A549 (cell line): ENCODE measurements around the gene BNC1. TPM values are rescaled to one million over a fixed set of nuclear protein-coding genes. Genes with fewer than 3 reads are reported as not detected.
A peak's percentile ranks its signal among the peaks of the same experiment; 100 is the strongest.

Source experiments
- ATAC-seq, 2 experiments: fragments of 200-7000 bp in 1 of 2; fragments of >200 bp in 1 of 2; cut with Nextera tagmentation in 1 of 2; cut with Tn5 transposase in 1 of 2; 3 replicates each; pipeline versions ENCODE4 v1.8.0 to v1.9.1; 2018 to 2020; ENCODE audit warnings: mild to moderate bottlenecking in 1 of 2, moderate library complexity in 1 of 2
- CTCF ChIA-PET: fragments of 300-600 bp; sonication (Branson Sonifier 250); formaldehyde crosslinking; extraction: SDS; loops from one replicate; lab custom pipeline; 2021; ENCODE audit warnings: antibody characterized with exemption, inconsistent platforms; lab: Yijun Ruan, JAX
- POLR2A ChIA-PET: fragments of 350-600 bp; formaldehyde crosslinking; extraction: SDS; loops from one replicate; lab custom pipeline; 2021; ENCODE audit warnings: antibody characterized with exemption, inconsistent platforms; lab: Yijun Ruan, JAX
- DNase-seq, 2 experiments: peaks; one replicate each; pipeline versions ENCODE4 v3.0.0 to v3.0.0-alpha.2; 2011 to 2016; ENCODE audit warnings: low read depth in 1 of 2, low spot score in 1 of 2
- FAIRE-seq: peaks from 2 replicates; lab custom pipeline; 2011; peaks lifted over from hg19 to GRCh38; lab: Jason Lieb, UNC
- H3K27ac ChIP-seq, 2 experiments: fragments of >200 bp; sonication (Bioruptor Twin); formaldehyde crosslinking; 3 replicates each; pipeline ENCODE4 v1.5.1; 2016 to 2017
- H3K4me1 ChIP-seq: fragments of >200 bp; sonication (Bioruptor Twin); formaldehyde crosslinking; 3 replicates; pipeline ENCODE4 v1.6.1; 2016
- H3K4me2 ChIP-seq: fragments of >200 bp; sonication (Bioruptor Twin); formaldehyde crosslinking; 3 replicates; pipeline ENCODE4 v1.6.1; 2016
- H3K4me3 ChIP-seq: fragments of >200 bp; sonication (Bioruptor Twin); formaldehyde crosslinking; 3 replicates; pipeline ENCODE4 v1.5.1; 2016
- H3K9me3 ChIP-seq: fragments of >200 bp; sonication (Bioruptor Twin); formaldehyde crosslinking; 3 replicates; pipeline ENCODE4 v1.6.1; 2016
- ESRRA ChIP-seq: fragments of 150-350 bp; IDR thresholded peaks from 2 replicates; pipeline ENCODE4 v1.6.1; 2014; ENCODE audit warnings: mild to moderate bottlenecking, low read length, borderline replicate concordance
- FOSB ChIP-seq: fragments of 250-450 bp; sonication (Bioruptor Pico); IDR thresholded peaks from 2 replicates; pipeline ENCODE4 v1.5.0; 2020; ENCODE audit warnings: mild to moderate bottlenecking, moderate library complexity
- FOXS1 ChIP-seq: fragments of 250-450 bp; sonication (Bioruptor Pico); IDR thresholded peaks from 2 replicates; pipeline ENCODE4 v1.5.0; 2020; ENCODE audit warnings: mild to moderate bottlenecking, moderate library complexity
- HOXB13 ChIP-seq: fragments of 250-450 bp; sonication (Bioruptor Pico); IDR thresholded peaks from 2 replicates; pipeline ENCODE4 v1.5.0; 2020; ENCODE audit warnings: low read depth, mild to moderate bottlenecking, moderate library complexity
- HOXB5 ChIP-seq: fragments of 250-450 bp; sonication (Bioruptor Pico); IDR thresholded peaks from 2 replicates; pipeline ENCODE4 v1.5.0; 2020; ENCODE audit warnings: mild to moderate bottlenecking, moderate library complexity
- KDM1A ChIP-seq: fragments of 200-600 bp; sonication (generic); IDR thresholded peaks from 2 replicates; pipeline ENCODE4 v1.6.1; 2016; ENCODE audit warnings: low read depth, mild to moderate bottlenecking
- MYC ChIP-seq: IDR thresholded peaks from 2 replicates; pipeline ENCODE4 v1.6.1; 2012; ENCODE audit warnings: mild to moderate bottlenecking, inconsistent platforms, low read length, improper control_type of control experiment, borderline replicate concordance
- POLR2A ChIP-seq: IDR thresholded peaks from 2 replicates; pipeline ENCODE4 v1.6.1; 2012; ENCODE audit warnings: mild to moderate bottlenecking, low read length
- POLR2AphosphoS2 ChIP-seq: conservative IDR thresholded peaks from 2 replicates; pipeline ENCODE4 v1.6.1; 2012; ENCODE audit warnings: low read length, improper control_type of control experiment, inconsistent platforms
- RAD21 ChIP-seq, 2 experiments: fragments of >200 bp in 1 of 2; sonication (Bioruptor Twin) in 1 of 2; formaldehyde crosslinking in 1 of 2; IDR thresholded peaks in 1 of 2; conservative IDR thresholded peaks in 1 of 2; 2 replicates in 1 of 2; 3 replicates in 1 of 2; pipeline ENCODE4 v1.6.1; 2012 to 2018; ENCODE audit warnings: inconsistent platforms in 1 of 2
- RARB ChIP-seq: fragments of 250-450 bp; sonication (Bioruptor Pico); IDR thresholded peaks from 2 replicates; pipeline ENCODE4 v1.8.0; 2021; ENCODE audit warnings: mild to moderate bottlenecking, moderate library complexity
- SMC3 ChIP-seq: fragments of >200 bp; sonication (Bioruptor Twin); formaldehyde crosslinking; IDR thresholded peaks from 3 replicates; pipeline ENCODE4 v1.6.1; 2018; ENCODE audit warnings: inconsistent platforms
- SREBF2 ChIP-seq: fragments of 450-650 bp; IDR thresholded peaks from 2 replicates; pipeline ENCODE4 v1.6.1; 2014; ENCODE audit warnings: mild to moderate bottlenecking, moderate library complexity
- TFCP2L1 ChIP-seq: fragments of 250-450 bp; sonication (Bioruptor Pico); IDR thresholded peaks from 2 replicates; pipeline ENCODE4 v1.5.0; 2021; ENCODE audit warnings: mild to moderate bottlenecking
- ZSCAN20 ChIP-seq: fragments of 250-450 bp; sonication (Bioruptor Pico); IDR thresholded peaks from 2 replicates; pipeline ENCODE4 v1.8.0; 2022; ENCODE audit warnings: mild to moderate bottlenecking, moderate library complexity
- whole genome bisulfite sequencing: methylation state at CpG from one replicate; pipeline ENCODE4 v1.1.6; 2017; ENCODE audit errors: missing lambda C conversion rate; 5-methylcytosine and 5-hydroxymethylcytosine counted together
- polyA plus RNA-seq, 4 experiments: library from polyadenylated mRNA; depleted of rRNA in 3 of 4; stranded (reverse); fragments of >200 nt; fragmentation: RNase III in 1 of 4; extraction: RNeasy Plus Mini Kit Qiagen cat#74134 plus additional on column Dnase treatment in 1 of 4; gene quantifications; 2 replicates in 3 of 4; 3 replicates in 1 of 4; pipeline ENCODE4 v1.2.3, GENCODE V29; 2011 to 2017
- TF ChIP-seq, protein P1 (sequence below): fragments of 450-650 bp; IDR thresholded peaks from 2 replicates; pipeline ENCODE4 v1.6.1; 2014; ENCODE audit warnings: antibody characterized with exemption
- TF ChIP-seq, protein P2 (sequence below): fragments of >200 bp; sonication (Bioruptor Twin); formaldehyde crosslinking; IDR thresholded peaks from 2 replicates; pipeline ENCODE4 v1.6.1; 2016
- TF ChIP-seq, protein P3 (sequence below): fragments of >200 bp; sonication (Bioruptor Twin); formaldehyde crosslinking; IDR thresholded peaks from 3 replicates; pipeline ENCODE4 v1.5.1; 2016

Gene BNC1
- polyA plus RNA-seq, 2 of the 4 experiments (the other 2 are of a cell fraction) = 0.22 to 0.44 TPM

DNA sequence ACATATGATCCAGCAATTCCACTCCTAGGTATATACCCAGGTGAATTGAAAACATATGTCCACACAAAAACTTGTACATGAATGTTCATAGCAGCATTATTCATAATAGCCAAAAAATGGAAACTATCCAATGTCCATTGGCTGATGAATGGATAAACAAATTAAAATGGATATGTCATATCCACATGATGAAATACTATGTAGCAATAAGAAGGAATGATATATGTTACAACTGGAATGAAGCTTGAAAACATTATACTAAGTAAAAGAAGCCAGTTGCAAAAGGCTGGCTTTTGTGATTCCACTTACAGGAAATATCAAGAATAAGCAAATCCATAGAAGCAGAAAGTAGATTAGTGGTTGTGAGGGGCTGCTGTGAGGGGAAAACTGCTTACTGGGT lies 33.7 kb downstream of the BNC1 start:
- Histone ChIP-seq H3K4me2 (no peak overlapping the region), H3K27ac (no peak overlapping the region)
- DNase-seq = no peak
- TF ChIP-seq HOXB5 = no peak
- no peak for TF ChIP-seq KDM1A
- TF ChIP-seq FOXS1 (CRISPR knock-in tag) = no peak
- no peak for TF ChIP-seq TFCP2L1
- TF ChIP-seq SREBF2 = no peak
- TF ChIP-seq, all 56 proteins: peak for 0
- no peaks in the 10 kb centered on the region for H3K4me1 ChIP-seq
- CTCF ChIA-PET = interaction anchor here (1.0 to 14.3 kb wide), 9 partner anchors 28 to 322 kb away, joined by 5 to 395 read pairs (median 40); partner anchors contain the start of genes BNC1 and SH3GL3
- POLR2A ChIA-PET = no interaction called here
- no peak for ATAC-seq
- FAIRE-seq = no peak
- H3K9me3 ChIP-seq = no peaks in the 10 kb centered on the region
- no peak overlapping the region for H3K4me3 ChIP-seq

DNA sequence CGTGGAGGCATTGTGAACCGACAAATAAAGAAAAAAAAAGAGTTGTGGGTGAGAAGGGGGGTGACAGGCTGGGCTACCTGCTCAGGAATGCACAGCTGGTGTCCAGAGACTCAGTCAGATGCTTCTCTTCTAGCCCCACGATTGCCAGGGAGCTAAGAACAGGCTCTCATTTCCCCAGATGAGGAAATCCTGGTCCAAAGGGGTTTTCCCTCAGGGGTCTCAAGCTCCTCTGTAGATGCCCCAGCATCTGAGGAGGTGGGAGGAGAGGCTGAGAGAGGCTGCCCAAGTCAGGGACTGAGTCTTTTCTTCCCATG lies 35.5 kb downstream of the BNC1 start:
- 33% methylated on average over 3 of the region's 3 CpGs for WGBS
- no peak overlapping the region for H3K4me3 ChIP-seq
- no peak for DNase-seq
- ChIA-PET POLR2A (interaction anchor here (1.0 kb wide), 3 partner anchors 39 to 311 kb away, joined by 3 to 9 read pairs (median 4); no protein-coding TSS in a partner anchor), CTCF (interaction anchor here (0.7 to 14.3 kb wide), 78 partner anchors 9 to 591 kb away, joined by 3 to 395 read pairs (median 5); partner anchors contain the start of genes BNC1, C15orf40, HDGFL3 and SH3GL3)
- H3K4me1 ChIP-seq = no peaks in the 10 kb centered on the region
- TF ChIP-seq ESRRA (no peak), HOXB13 (CRISPR knock-in tag) (no peak), ZSCAN20 (CRISPR knock-in tag) (no peak), POLR2AphosphoS2 (no peak), MYC (no peak), FOSB (CRISPR knock-in tag) (no peak), KDM1A (no peak), RARB (CRISPR knock-in tag) (no peak), POLR2A (no peak)
- TF ChIP-seq, protein P1, sequence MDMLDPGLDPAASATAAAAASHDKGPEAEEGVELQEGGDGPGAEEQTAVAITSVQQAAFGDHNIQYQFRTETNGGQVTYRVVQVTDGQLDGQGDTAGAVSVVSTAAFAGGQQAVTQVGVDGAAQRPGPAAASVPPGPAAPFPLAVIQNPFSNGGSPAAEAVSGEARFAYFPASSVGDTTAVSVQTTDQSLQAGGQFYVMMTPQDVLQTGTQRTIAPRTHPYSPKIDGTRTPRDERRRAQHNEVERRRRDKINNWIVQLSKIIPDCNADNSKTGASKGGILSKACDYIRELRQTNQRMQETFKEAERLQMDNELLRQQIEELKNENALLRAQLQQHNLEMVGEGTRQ = no peak
- TF ChIP-seq, protein P2, sequence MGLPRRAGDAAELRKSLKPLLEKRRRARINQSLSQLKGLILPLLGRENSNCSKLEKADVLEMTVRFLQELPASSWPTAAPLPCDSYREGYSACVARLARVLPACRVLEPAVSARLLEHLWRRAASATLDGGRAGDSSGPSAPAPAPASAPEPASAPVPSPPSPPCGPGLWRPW = no peak
- H3K9me3 ChIP-seq = no peaks in the 10 kb centered on the region
- H3K27ac ChIP-seq = peak overlapping the region in 1 of 2 experiments; percentile 10; a peak in 1 of 6 replicates
- no peak for FAIRE-seq
- no peak for ATAC-seq
- no peak overlapping the region for H3K4me2 ChIP-seq

DNA sequence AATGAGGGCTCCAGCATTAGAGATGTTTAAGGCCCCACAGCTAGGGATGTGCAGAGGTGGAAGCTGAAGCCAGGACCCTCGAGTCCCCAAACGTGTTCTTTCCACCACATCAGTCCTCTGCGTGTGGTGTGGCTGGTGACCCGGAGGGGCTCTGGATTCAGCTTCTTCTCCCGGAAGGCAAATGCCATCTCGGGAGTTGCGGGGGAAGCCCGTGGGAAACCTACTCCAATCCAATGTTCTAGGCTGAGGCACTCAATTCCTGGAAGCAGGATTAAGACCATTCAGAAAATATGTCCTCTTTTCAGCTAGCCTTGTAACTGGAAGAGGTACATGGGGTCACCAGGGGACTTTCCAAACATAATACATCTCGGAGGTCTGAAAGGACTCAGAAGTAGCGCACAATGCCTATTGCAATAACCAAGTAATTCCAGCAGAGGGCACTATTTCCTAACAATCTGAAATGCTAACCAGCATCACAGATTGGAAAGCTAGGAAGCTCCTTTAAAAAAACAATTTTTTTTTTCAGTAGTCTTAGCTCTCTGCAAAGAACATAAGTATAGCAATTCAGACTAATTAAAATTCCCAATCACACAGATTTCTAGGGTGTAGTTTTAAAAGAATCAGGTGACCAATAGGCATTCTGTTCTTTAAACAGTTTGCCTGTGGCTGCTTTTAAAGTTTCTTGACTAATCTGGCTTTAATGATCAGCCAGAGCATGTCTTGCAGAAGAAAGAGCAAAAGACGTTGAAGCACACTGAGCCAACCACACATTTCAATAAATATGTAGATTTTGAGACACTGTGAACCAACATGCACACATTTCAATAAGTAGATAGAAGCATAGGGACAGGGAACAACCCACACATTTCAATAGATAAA lies 36.1 kb downstream of the BNC1 start:
- FAIRE-seq = peak; percentile 96
- TF ChIP-seq RAD21 (conservative IDR thresholded peaks at IDR 0.05 in 1 of 2, IDR thresholded peaks at IDR 0.05 in 1 of 2) (peak; percentile 97 to 98), SMC3 (peak; percentile 97), POLR2A (no peak)
- TF ChIP-seq, protein P3, sequence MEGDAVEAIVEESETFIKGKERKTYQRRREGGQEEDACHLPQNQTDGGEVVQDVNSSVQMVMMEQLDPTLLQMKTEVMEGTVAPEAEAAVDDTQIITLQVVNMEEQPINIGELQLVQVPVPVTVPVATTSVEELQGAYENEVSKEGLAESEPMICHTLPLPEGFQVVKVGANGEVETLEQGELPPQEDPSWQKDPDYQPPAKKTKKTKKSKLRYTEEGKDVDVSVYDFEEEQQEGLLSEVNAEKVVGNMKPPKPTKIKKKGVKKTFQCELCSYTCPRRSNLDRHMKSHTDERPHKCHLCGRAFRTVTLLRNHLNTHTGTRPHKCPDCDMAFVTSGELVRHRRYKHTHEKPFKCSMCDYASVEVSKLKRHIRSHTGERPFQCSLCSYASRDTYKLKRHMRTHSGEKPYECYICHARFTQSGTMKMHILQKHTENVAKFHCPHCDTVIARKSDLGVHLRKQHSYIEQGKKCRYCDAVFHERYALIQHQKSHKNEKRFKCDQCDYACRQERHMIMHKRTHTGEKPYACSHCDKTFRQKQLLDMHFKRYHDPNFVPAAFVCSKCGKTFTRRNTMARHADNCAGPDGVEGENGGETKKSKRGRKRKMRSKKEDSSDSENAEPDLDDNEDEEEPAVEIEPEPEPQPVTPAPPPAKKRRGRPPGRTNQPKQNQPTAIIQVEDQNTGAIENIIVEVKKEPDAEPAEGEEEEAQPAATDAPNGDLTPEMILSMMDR = peak; percentile 98
- 28% methylated on average over 11 of the region's 11 CpGs for WGBS
- peak overlapping the region in 1 of 2 experiments; percentile 10; a peak in 1 of 6 replicates for H3K27ac ChIP-seq
- no peaks in the 10 kb centered on the region for H3K4me1 ChIP-seq
- H3K9me3 ChIP-seq = no peaks in the 10 kb centered on the region
- peak; percentile 18 to 71 for DNase-seq
- ATAC-seq = peak; percentile 79 to 93
- ChIA-PET POLR2A (interaction anchor here (1.0 kb wide), 3 partner anchors 39 to 312 kb away, joined by 3 to 9 read pairs (median 4); no protein-coding TSS in a partner anchor), CTCF (interaction anchor here (0.6 to 14.3 kb wide), 89 partner anchors 10 to 591 kb away, joined by 3 to 395 read pairs (median 5); partner anchors contain the start of genes BNC1, C15orf40, HDGFL3 and SH3GL3)
- peak overlapping the region; percentile 39 for H3K4me2 ChIP-seq
- no peak overlapping the region for H3K4me3 ChIP-seq
